GM18519 (cell line): ENCODE results near the gene SLC5A12.

Experiments
- ATAC-seq: cut with Tn5 transposase; IDR thresholded peaks from one replicate; pipeline ENCODE4 v1.9.1; 2021; ENCODE audit warnings: mild to moderate bottlenecking, moderate library complexity; ENCODE audit not compliant: unreplicated experiment, low FRiP score

The SLC5A12 gene

GRCh38 chr11:26719998-26720397 lies 1.9 kb downstream of the SLC5A12 start:
- ATAC-seq, result no peak

GRCh38 chr11:26719289-26719973 lies 2.4 kb downstream of the SLC5A12 start:
- ATAC-seq, result no peak

- ATAC-seq, result no peak
Measured at GRCh38 chr11:26717771-26718170, 4.1 kb downstream of the SLC5A12 start.

- ATAC-seq, result no peak
Measured at GRCh38 chr11:26715133-26715532, 6.7 kb downstream of the SLC5A12 start.

GRCh38 chr11:26712497-26712896 lies 9.4 kb downstream of the SLC5A12 start:
- ATAC-seq, result no peak

GRCh38 chr11:26710489-26710888 lies 11.4 kb downstream of the SLC5A12 start:
- ATAC-seq, result no peak

GRCh38 chr11:26708736-26709456 lies 13.0 kb downstream of the SLC5A12 start:
- no peak for ATAC-seq

GRCh38 chr11:26706181-26706580 lies 15.7 kb downstream of the SLC5A12 start:
- no peak for ATAC-seq

DNA sequence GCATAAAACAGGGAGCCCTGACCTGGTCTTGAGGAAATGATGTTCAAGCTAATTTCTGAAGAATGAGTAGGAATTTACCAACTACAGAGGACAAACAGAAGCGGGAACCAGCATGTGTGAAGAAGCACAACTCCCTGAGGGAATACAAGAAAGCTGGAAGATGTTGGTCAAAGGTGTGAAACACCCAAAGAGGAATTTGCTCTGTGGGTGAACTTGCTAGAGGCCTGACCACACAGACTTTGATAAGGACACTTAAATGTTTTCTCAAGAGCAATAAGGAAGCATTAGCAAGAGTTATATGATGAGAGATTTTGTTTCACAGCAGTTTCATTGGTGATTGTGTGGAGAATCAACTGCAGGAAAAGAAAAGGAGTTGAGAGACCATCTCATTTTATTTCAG lies 17.6 kb downstream of the SLC5A12 start:
- ATAC-seq, result no peak

DNA sequence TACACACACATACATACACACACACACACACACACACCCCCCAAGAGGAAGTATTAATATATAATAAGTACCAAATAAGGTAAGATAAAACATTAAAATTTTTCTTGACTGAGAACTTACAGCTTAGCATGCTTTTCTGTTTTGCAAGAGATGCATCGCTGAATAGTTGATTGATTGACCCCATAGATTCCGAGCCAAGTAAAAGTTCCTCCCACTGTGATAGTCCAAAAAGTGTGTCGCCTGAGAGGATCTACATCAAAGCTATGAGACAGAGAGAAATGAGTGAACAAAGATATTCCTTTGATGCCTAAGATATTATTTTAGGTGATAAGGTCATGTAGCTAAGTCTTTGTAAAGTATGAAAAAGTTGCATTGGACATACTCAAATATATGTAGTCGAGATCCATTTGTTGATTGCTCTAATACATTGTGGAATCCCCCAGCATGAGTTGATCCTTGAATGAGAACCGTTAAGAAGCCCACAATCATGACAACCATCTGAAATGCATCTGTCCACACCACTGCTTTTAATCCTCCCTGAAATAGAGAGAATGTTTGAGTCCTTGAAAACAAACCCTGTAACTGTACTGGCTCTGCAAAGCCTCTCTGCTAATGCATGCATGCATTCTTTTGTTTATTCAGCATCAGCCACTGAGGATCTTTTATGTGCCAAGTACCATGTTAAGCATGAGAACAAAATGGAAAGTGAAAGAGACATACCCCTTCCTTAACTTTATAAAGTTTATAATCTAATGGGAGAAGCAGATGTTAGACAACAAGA lies 18.3 kb downstream of the SLC5A12 start:
- no peak for ATAC-seq

GRCh38 chr11:26702406-26702805 lies 19.5 kb downstream of the SLC5A12 start:
- ATAC-seq, result no peak

DNA sequence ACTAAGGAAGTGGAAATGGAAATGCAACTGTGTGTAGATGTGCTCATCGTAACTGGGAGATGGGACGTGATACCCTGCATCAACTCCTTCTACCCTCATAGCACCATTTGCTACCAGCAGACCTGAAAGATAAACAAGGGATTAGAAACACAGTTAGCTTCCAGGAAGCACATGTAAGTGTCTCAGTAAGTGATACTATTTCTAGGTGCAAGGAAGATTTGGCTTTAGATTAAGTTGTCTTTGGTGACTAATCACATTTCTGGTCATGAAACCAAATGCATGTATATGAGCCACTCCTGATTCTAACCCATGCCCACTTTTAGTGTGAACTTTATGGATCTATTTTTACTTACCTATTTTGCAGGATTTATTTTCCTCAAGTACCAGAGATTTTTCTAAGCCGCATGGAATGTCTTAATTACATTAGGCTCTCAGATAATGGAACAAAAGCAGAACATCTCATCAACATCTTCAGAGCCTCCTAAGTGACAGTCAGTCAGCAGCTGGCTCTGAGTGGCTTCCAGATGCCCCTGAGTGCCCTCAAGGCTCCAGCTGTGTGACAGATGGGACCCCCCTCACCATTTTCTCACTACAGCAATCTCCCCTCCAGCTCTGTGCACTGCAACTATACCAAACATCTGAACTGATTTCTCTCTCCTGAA lies 21.2 kb downstream of the SLC5A12 start:
- no peak for ATAC-seq

DNA sequence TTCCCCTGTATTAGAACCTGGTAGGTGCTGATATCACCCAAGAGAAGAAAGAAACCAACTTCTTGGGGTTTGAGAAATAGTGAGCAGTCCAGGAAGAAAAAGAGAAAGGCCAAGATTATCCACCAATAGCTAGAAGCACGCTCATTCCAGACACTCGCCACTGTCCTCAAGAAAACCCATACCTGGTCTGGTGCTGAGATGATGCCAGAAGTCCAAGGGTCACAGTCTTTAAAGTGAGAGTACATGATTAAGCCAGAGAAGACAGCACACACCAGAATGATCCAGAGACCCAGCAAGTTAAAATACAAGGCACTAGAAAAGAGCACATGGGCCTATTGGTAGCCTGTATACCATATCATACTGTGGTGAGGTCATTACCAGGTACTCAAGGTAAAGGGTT lies 23.6 kb downstream of the SLC5A12 start:
- ATAC-seq, result no peak

DNA sequence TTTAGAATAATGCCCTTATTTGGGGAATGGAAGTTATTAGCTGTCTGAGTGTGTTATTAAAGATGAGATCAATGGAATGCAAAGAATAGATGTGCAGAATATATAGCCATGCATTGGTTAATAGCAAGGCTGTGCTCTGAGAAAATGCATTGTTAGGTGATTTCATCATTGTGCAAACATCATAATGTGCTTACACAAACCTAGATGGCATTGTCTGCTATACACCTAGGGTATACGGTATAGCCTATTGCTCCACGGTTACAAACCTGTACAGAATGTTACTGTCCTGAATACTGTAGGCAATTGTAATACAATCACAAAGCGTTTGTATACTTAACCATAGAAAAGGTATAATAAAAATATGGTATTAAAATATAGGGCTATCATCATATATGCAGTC lies 25.5 kb downstream of the SLC5A12 start:
- no peak for ATAC-seq

DNA sequence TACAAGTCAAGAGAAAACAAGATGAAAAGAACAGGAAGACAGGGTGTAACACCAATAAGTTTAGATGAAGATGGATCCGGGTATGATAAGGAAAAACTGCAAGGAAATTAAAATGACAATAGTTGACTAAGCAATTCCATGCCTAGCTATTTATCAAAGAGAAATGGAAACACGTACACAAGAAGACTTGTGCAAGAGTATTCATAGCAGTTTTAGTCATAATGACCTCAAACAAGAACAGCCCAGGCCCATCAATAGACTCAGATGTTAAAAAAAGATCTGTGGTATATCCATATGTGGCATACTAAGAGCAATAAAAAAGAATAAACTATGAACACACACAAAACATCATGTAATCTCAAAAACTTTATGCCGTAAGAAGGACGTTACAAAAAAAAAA lies 33.2 kb downstream of the SLC5A12 start:
- ATAC-seq, result no peak

- ATAC-seq, result no peak
Measured at GRCh38 chr11:26687351-26687750, 34.5 kb downstream of the SLC5A12 start.

DNA sequence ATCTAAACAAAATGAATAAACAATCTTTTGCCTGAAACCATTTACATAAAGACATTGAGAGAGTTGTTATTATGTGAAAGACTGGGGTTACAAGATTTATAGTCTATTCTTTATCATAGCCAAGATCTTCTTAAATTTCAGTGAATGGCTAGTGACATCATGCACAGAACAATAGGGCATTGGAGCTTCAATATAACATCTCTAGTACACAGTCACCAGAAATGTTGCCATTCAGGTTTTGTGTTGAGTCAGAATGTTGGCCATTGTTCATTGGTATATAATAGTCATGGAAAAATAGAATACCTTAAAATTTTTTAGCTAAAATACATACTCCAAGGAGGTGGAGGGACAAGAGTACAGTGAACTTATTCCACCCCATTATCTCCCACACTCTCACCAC lies 44.3 kb downstream of the SLC5A12 start:
- no peak for ATAC-seq

DNA sequence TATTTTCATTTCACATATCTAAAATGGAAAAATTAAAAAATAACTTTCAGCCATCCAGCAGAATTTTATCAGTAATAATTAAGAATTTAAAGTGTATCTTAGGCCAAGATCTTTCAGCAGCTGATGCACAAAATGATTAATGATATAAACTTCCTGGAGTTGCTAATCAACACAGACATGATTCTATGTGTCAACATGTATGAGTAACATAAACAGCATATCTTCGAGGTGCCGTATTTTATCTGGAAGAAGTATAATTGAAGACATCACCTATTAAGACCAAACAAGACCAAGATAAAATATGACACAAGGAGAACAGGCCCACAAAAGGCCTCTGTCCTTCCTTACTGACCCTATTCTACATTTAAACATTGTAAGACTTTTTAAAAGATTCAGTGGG lies 45.2 kb downstream of the SLC5A12 start:
- no peak for ATAC-seq

DNA sequence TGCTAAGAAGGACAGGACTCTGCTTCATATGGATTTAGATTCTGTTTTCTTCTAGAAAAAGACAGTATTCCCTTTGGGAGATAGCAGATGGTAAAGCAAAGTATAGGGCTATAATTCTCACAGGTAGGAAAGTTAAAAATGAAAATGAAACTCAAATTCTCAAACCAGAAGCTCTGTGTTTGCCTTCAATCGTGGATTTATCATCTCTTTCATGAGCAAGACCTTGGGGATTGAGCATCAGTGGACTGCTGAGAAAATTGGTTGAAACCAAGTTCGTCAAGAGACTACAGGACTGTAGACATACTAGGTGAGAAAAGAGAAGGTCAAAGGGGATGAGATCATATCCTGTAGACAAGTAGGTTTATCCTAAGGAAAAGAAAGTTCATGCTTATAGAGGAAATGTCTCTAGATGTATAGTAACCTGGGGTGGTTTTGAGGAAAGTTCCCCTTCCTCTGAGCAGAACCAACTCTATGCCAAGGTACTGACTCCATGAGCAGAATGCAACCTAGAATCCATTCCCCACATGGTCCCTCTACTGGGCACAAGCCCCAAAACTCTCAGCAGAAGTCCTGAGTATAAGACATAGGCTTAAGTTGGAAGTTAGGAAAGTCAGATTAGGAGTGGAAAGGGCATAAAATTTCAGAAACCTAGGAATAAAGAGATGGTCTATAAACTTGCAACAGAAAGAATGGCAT lies 46.5 kb downstream of the SLC5A12 start:
- ATAC-seq, result no peak

- ATAC-seq, result no peak
Measured at GRCh38 chr11:26665946-26666345, 55.9 kb downstream of the SLC5A12 start.
